CD1c-positive myeloid dendritic cell (primary cell): ENCODE results near the gene IFT43.
A peak's percentile ranks its signal among the peaks of the same experiment; 100 is the strongest.

Source experiments
- DNase-seq: peaks from one replicate; pipeline ENCODE4 v3.0.0-alpha.2; 2016; ENCODE audit errors: extremely low spot score

IFT43 gene

DNA sequence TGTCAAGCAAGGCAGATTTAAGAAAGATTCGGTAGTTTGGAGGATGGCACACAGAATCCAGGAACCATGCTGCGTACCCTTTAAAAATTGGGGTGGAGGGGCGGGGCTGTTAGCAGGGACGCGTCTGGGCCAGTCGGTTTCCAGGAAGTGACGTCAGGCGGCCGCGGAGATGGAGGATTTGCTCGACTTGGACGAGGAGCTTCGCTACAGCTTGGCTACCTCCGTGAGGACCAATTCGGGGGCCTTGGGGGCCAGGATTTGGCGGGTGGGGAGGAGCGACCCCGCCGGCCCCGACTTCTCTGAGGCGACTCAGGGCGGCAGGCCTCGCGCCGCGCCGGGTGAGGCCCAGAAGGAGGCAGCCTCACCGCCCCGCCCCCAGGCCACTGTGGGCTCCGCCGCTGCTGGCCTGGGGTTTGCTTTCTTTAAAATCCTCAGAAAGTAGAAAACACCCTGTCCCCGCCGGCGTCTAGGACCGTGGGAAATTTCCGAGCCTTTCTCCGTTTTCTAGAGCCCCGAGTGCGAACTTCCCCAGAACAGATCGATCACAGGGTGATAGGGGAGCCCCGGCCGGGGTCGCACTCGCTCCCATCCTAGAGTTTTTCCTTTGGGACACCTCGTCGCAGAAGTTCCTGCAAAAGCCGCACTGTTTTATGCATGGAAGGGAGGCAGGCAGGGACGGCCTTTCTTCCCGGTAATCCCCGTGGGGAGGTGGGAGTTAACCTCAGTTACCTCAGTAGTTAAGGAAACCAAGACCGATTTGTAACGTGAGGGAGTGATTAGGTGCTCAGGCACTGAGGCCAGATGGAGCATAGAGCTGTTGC, at the start of gene IFT43:
Gene IFT43 (plus strand): TSS at position 146 of the 821 bp plus-strand sequence. CDS start 24 bp downstream, at position 170.
- peak; percentile 92 for DNase-seq

DNA sequence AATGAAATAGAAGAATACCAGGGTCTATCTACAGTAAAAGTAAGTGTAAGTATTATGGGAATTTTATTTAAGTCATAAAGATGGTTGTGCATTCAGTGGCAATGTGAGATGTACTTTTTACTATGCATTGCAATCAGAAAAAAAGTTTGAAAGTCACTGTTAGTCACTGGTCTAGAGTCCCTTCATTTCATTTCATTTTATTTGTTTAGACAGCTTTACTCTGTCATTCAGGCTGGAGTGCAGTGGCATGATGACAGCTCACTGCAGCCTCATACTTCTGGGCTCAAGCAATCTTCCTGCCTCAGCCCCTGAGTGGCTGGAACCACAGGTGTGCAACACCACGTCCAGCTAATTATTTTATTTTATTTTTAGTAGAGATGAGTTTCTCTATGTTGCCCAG, 46.4 kb upstream of the IFT43 start:
- DNase-seq = no peak

DNA sequence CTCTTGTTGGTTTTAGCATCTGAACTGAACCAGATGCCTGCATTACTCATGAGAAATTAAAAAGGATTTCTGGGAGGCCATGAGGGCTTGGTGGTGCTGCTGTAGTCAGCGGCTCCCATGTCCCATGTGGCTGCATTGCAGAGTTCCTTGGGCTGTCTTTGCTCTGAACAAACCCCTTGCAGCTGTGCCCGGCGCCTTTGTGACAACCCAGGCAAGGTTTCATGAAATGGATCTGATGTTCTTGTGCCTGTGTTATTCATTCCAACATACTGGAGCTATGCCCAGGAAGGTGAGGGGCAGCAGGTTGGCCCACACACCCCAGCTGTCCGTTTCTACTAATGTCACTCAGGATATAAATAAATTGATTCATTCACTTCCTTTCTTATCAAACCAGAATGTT, 44.5 kb upstream of the IFT43 start:
- no peak for DNase-seq

DNA sequence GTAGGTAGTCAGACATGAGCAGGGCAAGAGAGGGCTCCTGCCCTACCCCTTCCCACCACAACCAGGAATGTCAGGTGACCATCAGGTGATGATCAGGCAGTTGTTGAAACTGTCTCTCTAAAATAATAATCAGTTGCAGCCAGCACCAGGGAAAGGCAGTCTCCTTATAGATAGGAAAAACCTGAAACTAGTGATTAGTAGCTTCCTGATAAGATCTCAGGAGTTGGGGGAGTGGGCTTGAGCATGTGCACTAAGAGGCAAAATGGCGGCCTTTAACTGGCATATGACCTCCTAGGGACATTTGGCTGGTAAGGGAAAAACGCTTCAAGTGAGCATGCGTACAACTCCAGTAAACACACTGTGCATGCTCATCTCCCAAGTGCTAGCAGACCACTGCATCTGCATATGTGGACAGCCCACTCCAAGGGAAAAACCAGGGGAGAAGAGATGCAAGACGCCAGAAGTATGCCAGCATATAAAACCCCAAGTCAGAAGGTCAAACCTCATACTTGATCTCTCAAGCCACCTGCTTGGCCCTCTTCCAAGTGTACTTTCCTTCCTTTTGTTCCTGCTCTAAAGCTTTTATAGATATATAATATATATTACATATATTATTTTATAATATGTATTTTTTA, 40.8 kb upstream of the IFT43 start:
- DNase-seq = no peak

DNA sequence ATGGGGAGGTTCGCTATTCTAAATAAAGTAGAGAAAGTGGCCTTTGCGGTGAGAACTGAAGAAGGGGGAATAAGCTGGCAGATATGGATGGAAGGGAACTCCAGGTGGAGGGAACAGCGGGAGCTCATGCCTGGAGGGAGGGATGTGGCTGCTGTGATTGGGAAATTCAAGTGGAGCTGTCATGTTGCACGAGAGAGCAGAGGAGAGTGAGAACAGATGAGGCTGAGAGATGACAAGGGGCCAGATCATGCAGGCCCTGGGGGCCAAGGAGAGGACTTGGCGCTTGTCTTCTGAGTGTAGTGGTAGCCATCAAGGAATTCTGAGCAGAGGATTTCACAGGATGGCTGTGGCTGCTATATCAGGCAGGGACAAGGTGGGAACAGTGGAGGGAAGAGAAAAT, 38.8 kb upstream of the IFT43 start:
- no peak for DNase-seq

DNA sequence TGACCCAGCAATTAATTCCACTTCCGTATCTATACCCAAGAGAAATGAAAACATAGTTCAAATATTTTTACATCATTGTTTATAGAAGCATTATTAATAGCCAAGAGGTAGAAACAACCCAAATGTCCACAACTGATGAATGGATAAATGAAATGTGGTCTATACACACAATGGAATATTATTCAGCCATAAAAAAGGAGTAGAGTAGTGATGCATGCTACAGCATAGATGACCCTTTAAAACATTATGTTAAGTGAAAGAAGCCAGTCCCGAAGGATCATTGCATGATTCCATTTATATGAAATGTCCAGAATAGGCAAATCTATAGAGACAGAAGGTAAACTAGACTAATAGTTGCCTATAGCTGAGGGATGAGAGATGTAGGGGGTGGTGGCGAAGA, 33.1 kb upstream of the IFT43 start:
- DNase-seq = no peak

DNA sequence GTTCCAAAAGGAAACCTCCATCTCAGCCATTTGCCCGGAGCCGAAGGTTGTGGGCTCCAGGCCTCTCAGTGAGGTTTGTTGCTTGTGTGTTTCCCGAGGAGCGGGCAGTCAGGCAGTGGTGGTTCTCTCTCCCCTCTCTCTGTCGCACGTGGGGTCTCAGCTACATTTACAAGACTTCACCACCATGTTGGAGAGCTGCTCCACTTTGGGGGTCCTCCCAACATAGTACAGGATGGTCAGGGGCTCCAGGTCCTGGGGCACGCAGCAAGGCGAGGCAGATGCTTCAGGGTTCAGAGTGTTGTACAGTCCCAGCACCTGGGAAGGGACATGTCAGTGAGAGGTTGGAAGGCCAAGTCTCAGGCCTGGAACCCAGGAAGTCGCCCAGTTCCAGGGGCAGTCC, 26.5 kb upstream of the IFT43 start:
- no peak for DNase-seq

DNA sequence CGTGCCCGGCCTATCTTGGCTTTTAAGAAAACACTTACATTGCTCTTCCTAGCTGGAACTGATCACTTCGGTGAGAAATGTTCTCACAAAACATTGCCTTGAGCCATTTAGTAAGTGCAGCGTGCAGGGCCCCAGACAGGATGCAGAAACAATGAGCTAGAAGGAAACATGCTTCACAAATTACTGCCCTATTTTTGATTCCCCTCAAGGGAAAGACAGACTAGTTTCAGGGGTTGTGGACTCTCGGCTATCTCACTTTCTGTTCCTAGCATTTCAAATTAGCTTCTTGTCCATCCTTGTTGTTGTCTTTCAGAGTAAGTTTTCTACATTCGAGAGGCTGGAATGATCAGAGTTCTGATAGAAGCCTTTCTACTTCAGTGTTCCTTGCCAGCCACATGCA, 25.3 kb upstream of the IFT43 start:
- DNase-seq = no peak

DNA sequence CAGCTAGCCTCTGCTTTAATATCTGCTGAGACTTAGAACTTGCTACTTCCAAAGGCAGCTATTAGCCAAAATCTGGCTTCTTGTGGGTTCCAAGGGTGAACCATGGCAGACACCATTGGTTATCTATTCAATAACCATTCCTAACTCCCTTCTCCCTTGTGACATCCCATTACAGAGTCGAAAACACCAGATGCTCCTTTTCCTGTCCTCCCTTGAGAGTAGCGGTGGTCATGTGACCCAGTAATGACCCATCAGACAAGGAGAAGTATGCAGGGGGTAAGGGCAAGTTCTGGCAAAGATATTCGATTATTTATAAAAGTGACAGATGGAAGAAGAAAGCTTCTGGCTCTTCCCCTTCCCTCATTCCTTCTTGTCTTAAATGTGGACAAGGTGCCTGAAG, 23.9 kb upstream of the IFT43 start:
- DNase-seq = no peak

DNA sequence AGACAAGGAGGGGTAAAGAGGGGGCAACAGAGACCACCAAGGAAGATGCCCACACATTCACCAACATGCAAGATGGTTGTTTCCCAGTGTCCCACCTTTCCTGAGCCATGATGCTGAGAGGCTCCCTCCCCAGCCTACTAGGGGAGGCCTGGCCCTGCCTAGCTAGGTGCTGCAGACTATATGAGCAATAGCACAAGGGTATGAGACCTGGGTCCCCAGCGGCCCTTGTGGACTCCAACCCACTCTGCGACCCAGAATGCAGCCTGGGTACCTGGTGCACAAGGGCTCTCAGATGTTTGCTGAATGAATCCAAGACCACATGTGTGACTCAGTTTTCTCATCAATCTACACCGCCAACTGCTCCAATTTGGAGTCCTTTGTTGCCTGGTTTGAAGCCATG, 17.7 kb upstream of the IFT43 start:
- DNase-seq = no peak

DNA sequence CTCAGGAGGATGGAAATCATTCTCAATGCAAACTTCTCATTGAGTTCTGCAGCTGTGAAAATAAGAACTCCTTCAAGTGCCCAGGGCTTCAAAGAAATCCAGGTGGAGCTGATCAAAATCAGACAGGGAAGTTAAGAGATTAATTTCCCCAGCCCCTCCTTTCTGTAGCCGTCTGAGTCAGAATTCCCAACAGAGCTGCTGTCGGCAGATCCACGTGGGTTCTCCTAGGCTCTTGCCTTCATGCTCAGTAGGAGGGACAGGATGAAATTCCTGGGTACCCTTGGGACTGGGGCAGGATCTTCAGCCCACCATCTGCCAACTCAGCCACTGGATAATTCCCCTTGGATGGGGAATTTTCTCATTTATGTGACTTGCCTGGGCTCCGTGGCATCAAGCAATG, 17.1 kb upstream of the IFT43 start:
- no peak for DNase-seq

DNA sequence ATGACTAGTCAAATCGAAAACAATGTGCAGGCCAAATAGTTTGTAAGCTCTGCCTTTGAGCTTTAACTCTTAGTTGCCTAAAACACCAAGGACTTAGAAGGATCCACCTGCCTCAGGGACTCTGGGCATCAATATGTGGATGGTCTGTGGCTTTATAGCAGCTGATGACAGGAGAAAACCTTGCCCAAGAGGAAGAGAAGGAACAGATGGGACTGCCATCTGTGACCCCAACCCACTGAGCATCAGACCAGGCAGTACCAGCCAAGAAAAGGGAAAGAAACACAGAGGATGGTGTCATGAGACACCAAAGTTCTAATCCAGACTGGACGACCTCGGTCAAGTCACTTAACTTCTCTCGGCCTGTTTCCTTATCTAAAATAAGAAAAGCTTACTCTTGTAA, 16.4 kb upstream of the IFT43 start:
- DNase-seq = no peak

DNA sequence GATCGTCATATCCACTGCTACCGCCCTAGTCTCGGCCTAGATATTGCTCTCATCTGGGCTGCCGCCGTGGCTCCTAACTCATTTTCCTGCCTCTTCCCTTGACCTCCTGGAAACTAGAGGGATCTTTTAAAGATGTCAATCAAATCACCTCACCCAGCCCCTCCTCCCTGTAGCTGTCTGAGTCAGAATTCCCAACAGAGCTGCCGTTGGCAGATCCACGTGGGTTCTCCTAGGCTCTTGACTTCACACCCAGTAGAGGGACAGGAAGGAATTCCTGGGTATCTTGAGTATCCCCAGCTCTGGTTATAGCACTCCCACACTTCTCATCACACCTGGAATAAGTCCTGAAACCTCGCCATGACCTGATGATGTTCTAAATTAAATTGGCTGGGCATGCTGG, 15.7 kb upstream of the IFT43 start:
- DNase-seq = no peak

DNA sequence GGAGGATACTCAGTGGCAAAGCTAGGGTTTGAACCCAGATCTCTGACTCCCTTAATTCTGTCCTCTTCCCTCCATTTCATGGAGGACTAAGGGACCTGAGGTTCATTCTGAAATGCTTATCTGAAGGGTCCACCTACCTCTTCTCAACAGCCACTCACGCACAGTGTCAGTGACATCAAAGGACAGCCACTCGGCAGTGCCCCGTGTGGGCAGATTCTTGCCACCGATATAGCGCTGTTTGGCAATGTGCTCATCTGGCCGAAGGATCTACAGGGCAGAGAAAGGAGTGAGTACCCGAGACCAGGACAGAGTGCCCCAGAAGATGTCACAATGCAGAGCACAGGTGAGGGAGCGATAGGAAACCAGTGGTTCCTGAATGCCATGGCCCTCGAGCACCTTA, 14.6 kb upstream of the IFT43 start:
- no peak for DNase-seq

DNA sequence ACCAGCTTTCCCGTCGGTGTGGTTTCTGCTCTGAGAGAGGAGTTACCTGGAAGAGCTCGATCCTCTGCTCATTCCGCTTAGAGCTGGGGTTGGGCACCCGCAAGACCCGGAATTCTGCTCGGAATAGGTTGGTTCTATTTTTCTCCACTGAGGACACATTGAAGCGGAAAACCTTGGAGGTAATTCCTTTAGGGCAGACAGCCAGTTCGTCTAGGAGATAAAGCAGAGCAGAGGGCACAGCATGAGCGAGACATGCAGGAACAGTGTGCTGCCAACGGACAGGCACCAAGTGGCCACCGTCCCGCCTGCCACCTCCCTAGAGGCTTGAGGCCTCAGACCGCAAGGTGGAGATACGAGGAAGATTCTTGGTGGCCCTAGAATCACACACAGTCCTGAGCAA, 14.1 kb upstream of the IFT43 start:
- DNase-seq = no peak

DNA sequence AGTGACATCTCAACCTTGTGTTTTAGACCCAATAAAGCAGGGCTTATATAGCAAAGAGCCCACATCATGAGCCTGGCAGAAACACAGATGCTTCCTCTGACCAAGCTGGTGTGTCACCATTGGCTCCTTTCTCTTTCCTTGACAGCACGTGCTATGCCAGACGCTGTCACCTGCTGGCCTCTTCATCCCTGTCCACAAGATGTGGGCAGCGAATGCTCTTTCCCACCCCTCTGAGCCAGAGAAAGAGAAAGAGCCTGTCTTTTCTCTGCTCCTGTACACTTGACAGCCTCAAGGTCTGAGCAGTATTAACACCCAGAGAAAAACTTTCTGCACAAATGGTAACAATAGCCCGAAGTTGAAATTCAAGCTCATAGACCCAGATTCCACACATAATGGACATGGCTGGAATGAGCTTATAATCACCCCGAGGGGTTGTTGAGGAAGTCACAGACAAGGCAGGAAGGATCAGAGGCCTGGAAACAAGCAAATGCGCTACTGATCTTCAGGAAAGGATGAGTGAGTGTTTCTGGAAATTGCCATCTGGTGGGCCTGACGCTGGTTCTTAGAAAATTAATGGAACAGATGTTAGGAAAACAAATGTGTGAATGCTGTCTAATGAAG, 12.7 kb upstream of the IFT43 start:
- no peak for DNase-seq

DNA sequence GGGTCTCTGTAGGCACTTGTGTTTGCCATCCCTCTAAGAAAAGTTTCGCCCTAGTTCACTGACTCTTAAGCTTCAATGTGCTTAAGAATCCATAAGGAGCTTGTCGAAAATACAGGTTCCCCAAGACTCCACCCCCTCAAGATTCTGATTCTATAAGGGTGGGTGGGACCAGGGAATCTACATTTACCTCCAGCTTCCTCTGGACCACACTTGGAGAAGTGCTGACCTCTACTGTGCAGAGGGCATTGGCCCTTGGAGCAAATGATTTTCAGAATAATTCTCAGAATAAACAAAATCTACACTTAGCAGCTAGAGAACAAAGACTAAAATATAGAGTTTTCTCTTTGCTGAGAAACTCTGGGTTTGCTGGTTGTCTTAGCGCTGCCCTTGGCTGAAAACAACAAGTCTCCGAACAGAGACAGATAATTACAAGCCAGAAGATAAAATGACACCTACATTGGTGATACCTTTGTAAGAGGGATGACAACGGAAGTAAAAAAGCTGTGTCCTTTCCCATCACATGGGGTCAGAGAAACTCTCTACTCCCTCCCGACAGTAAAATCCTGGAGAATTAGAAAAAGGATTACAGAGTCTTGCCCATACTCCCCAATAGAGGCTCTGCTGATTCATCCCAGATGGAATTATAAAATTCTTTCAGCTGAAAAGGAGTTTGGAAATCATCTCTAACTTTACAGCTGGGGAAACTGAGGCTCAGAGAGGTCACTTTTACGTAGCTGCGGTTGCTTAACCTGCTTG, 8.6 kb upstream of the IFT43 start:
- no peak for DNase-seq

DNA sequence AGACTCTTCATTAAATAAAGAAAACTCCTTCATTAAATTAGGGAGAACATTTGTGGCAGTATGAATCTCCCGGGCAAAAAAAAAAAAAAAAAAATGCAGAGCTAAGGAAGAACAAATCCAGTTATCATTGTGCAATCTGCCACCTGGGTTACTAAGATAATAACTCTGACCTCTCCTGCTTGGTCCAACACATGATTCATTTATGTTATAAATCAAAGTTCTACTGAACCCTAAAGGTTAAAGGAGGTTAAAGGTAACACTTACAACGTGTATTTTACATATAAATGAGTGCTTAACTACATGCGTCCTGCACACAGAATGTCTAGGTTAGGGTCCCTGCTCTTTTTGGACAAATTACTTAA, 8.0 kb upstream of the IFT43 start:
- no peak for DNase-seq

DNA sequence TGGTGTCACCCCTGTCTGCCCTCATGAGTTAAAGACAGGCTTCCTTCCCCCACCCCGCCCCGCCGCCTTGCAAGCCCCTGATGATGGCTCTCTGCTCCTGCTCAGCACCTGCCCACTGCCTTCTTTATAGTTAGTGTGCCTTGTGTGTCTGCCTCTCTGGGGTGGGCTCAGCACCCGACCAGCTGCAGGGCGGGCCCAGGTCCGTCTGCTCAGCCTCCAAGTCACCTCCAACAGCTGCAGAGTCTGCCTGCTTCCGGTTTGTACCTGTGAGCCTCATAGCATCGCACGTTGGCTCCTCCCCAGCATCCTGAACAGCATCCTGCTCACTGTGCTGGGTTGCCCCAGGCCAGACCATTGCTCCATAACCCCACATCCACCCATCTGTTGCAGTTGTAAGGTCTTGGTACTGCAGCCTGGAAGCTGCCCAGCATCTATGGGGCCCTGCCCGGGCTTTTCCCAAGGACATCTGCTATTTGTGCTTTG, 7.3 kb upstream of the IFT43 start:
- no peak for DNase-seq

DNA sequence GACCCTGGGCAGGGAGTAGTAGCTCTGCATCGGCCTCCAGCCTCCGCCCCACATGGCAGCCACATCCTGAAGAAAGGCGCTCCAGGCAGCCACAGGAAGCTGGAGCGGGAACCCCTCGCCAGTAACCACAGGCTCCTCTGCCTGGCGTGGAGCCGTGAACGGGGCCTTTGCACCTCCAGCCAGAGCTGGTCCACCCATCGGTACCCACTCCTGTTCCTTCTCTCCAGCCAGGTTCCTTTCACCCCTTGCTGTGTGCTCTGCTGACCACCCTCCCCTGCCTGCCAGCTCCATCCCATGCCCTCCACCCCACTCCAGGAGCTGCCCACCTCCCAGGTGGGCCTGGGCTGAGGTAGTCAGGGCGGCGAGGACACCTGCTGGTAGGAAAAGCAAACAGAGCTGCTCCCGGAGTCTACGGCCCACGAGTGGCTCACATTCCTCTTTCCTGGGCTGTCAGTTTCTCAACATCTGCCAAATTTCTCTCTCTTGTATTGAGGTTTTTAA, 6.4 kb upstream of the IFT43 start:
- no peak for DNase-seq

DNA sequence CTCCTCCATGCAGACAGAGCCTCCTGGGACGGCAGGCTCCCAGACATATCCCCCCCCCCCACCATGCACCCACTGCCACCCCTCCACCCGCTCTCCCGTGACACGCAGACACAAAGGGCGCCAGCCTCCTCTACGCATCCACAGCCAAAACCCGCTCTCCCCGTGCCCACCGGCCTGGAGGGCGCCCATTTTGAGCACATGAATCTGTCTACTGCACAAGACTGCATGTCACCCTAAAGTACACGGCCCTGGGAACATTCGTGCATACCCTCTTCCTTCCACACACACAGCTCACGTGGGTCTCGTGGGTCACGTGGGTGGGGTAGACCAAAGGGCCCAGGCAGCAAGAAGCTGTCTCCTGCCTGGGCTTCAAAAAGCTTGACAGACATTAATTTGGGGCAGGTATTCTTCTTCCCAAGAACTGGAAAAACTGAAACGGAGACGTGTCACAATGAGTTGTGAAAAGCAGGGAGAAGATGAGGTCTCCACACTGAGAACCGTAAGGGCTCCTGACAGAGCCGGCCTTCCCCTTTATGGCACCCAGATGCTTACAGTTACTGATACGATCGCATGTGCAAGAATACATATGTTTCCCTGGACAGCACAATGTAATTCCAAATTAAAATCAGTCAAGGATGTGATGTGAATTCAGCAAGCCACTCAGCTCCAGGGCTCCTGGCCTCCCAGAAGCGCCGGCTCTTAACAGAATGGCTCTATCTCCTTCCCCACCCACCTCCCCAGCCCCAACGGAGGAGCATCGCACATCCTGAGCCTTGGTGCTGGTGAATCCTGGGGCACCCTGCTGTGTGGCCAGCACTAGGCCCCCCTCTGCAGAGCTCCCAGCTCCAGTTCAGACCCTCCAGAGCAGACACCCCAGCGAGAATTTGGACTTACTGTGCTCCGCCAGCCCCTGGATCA, 5.7 kb upstream of the IFT43 start:
- no peak for DNase-seq
